ENCODE data around the gene EDN3.

EDN3 gene

GRCh38 chr20:59361411-59361810 is 61.0 kb downstream of the EDN3 start:
- TF ChIP-seq CTCF (IDR thresholded peaks at IDR 0.05; ENCODE audit: control insufficient read depth, extremely low read depth, insufficient read depth) = no peak
- H3K4me3 ChIP-seq (ENCODE audit: low read depth, low read length) = no peak overlapping the region
- DNase-seq (ENCODE audit: low read depth) = no peak

- no peak for DNase-seq (ENCODE audit: low read depth)
- TF ChIP-seq CTCF (IDR thresholded peaks at IDR 0.05; ENCODE audit: control insufficient read depth, extremely low read depth, insufficient read depth) = no peak
- no peak overlapping the region for H3K4me3 ChIP-seq (ENCODE audit: low read depth, low read length)
Measured at GRCh38 chr20:59363101-59363500, 62.7 kb downstream of the EDN3 start.

GRCh38 chr20:59364611-59365010 is 64.2 kb downstream of the EDN3 start:
- no peak overlapping the region for H3K4me3 ChIP-seq (ENCODE audit: low read depth, low read length)
- no peak for DNase-seq (ENCODE audit: low read depth)
- no peak for TF ChIP-seq CTCF (IDR thresholded peaks at IDR 0.05; ENCODE audit: control insufficient read depth, extremely low read depth, insufficient read depth)

GRCh38 chr20:59365611-59366285 is 65.3 kb downstream of the EDN3 start:
- H3K4me3 ChIP-seq (ENCODE audit: low read depth, low read length) = no peak overlapping the region
- no peak for DNase-seq (ENCODE audit: low read depth)
- TF ChIP-seq CTCF (IDR thresholded peaks at IDR 0.05; ENCODE audit: control insufficient read depth, extremely low read depth, insufficient read depth) = no peak

- DNase-seq (ENCODE audit: low read depth) = no peak
- H3K4me3 ChIP-seq (ENCODE audit: low read depth, low read length) = no peak overlapping the region
- TF ChIP-seq CTCF (IDR thresholded peaks at IDR 0.05; ENCODE audit: control insufficient read depth, extremely low read depth, insufficient read depth) = no peak
Measured at GRCh38 chr20:59371431-59371830, 71.0 kb downstream of the EDN3 start.

- no peak for DNase-seq (ENCODE audit: low read depth)
- no peak overlapping the region for H3K4me3 ChIP-seq (ENCODE audit: low read depth, low read length)
- TF ChIP-seq CTCF (IDR thresholded peaks at IDR 0.05; ENCODE audit: control insufficient read depth, extremely low read depth, insufficient read depth) = no peak
Measured at GRCh38 chr20:59374261-59374660, 73.8 kb downstream of the EDN3 start.

- TF ChIP-seq CTCF (IDR thresholded peaks at IDR 0.05; ENCODE audit: control insufficient read depth, extremely low read depth, insufficient read depth) = no peak
- no peak for DNase-seq (ENCODE audit: low read depth)
- no peak overlapping the region for H3K4me3 ChIP-seq (ENCODE audit: low read depth, low read length)
Measured at GRCh38 chr20:59375541-59375940, 75.1 kb downstream of the EDN3 start.
